SK-N-SH treated with all-trans-retinoic acid at 6 μM for 48 hours (cell line): Measurements from ENCODE around the gene ERCC6.

Source experiments
- ATAC-seq: fragments of 200-7000 bp; cut with Tn5 transposase; 3 replicates; pipeline ENCODE4 v1.9.1; 2020; ENCODE audit warnings: mild to moderate bottlenecking, moderate library complexity
- ARNTL ChIP-seq: fragments of 450-650 bp; formaldehyde crosslinking; IDR thresholded peaks from 2 replicates; pipeline ENCODE4 v1.5.0; 2020; ENCODE audit warnings: low read depth, mild to moderate bottlenecking, moderate library complexity, borderline replicate concordance
- BACH2 ChIP-seq: fragments of 250-450 bp; sonication (Bioruptor Pico); IDR thresholded peaks from 2 replicates; pipeline ENCODE4 v1.9.0; 2021; ENCODE audit warnings: mild to moderate bottlenecking, borderline replicate concordance
- CSDC2 ChIP-seq: fragments of 250-450 bp; sonication (Bioruptor Pico); IDR thresholded peaks from 2 replicates; pipeline ENCODE4 v1.5.0; 2020; ENCODE audit warnings: mild to moderate bottlenecking, moderate library complexity
- GLIS3 ChIP-seq: fragments of 250-450 bp; sonication (Bioruptor Pico); IDR thresholded peaks from 2 replicates; pipeline ENCODE4 v1.5.0; 2020; ENCODE audit warnings: mild to moderate bottlenecking, moderate library complexity
- ISL1 ChIP-seq: fragments of 250-450 bp; sonication (Bioruptor Pico); IDR thresholded peaks from 2 replicates; pipeline ENCODE4 v2.1.2; 2022; ENCODE audit warnings: mild to moderate bottlenecking, moderate library complexity
- OSR1 ChIP-seq: fragments of 250-450 bp; sonication (Bioruptor Pico); IDR thresholded peaks from 2 replicates; pipeline ENCODE4 v1.8.0; 2022; ENCODE audit warnings: moderate library complexity, mild to moderate bottlenecking, inconsistent platforms
- PPARA ChIP-seq: fragments of 250-450 bp; sonication (Bioruptor Pico); IDR thresholded peaks from 2 replicates; pipeline ENCODE4 v1.5.0; 2020; ENCODE audit warnings: mild to moderate bottlenecking, borderline replicate concordance
- RARB ChIP-seq: fragments of 250-450 bp; sonication (Bioruptor Pico); IDR thresholded peaks from 2 replicates; pipeline ENCODE4 v1.8.0; 2021; ENCODE audit warnings: mild to moderate bottlenecking, moderate library complexity
- SNAI2 ChIP-seq: fragments of 250-450 bp; sonication (Bioruptor Pico); IDR thresholded peaks from 2 replicates; pipeline ENCODE4 v1.5.0; 2020; ENCODE audit warnings: mild to moderate bottlenecking, moderate library complexity
- TCF4 ChIP-seq: fragments of 250-450 bp; sonication (Bioruptor Pico); IDR thresholded peaks from 2 replicates; pipeline ENCODE4 v1.8.0; 2021; ENCODE audit warnings: mild to moderate bottlenecking, moderate library complexity, borderline replicate concordance
- TOX ChIP-seq: fragments of 250-450 bp; sonication (Bioruptor Pico); IDR thresholded peaks from 2 replicates; pipeline ENCODE4 v1.8.0; 2021; ENCODE audit warnings: mild to moderate bottlenecking, moderate library complexity, borderline replicate concordance
- ZC3H10 ChIP-seq: fragments of 250-450 bp; sonication (Bioruptor Pico); IDR thresholded peaks from 2 replicates; pipeline ENCODE4 v1.5.1; 2021; ENCODE audit warnings: mild to moderate bottlenecking, moderate library complexity
- ZFP3 ChIP-seq: fragments of 250-450 bp; sonication (Bioruptor Pico); IDR thresholded peaks from 2 replicates; pipeline ENCODE4 v1.5.0; 2020; ENCODE audit warnings: mild to moderate bottlenecking, moderate library complexity
- ZFP30 ChIP-seq: fragments of 450-650 bp; formaldehyde crosslinking; IDR thresholded peaks from 2 replicates; pipeline ENCODE4 v1.5.0; 2022; ENCODE audit warnings: mild to moderate bottlenecking, moderate library complexity
- ZNF565 ChIP-seq: fragments of 450-650 bp; formaldehyde crosslinking; conservative IDR thresholded peaks from 2 replicates; pipeline ENCODE4 v1.5.0; 2020; ENCODE audit warnings: low read depth, mild to moderate bottlenecking, moderate library complexity
- ZNF8 ChIP-seq: fragments of 450-650 bp; formaldehyde crosslinking; IDR thresholded peaks from 2 replicates; pipeline ENCODE4 v1.5.0; 2020; ENCODE audit warnings: mild to moderate bottlenecking, moderate library complexity
- TF ChIP-seq, protein P1 (sequence below): fragments of 250-450 bp; sonication (Bioruptor Pico); IDR thresholded peaks from 2 replicates; pipeline ENCODE4 v1.5.0; 2020; ENCODE audit warnings: mild to moderate bottlenecking, moderate library complexity
- TF ChIP-seq, protein P2 (sequence below): fragments of 250-450 bp; sonication (Bioruptor Pico); IDR thresholded peaks from 2 replicates; pipeline ENCODE4 v1.8.0; 2020; ENCODE audit warnings: mild to moderate bottlenecking, moderate library complexity, borderline replicate concordance
- TF ChIP-seq, protein P3 (sequence below): fragments of 250-450 bp; sonication (Bioruptor Pico); IDR thresholded peaks from 2 replicates; pipeline ENCODE4 v1.5.1; 2020; ENCODE audit warnings: low read depth, mild to moderate bottlenecking, moderate library complexity
- TF ChIP-seq, protein P4 (sequence below): fragments of 250-450 bp; sonication (Bioruptor Pico); IDR thresholded peaks from 2 replicates; pipeline ENCODE4 v1.8.0; 2021; ENCODE audit warnings: low read depth, mild to moderate bottlenecking, moderate library complexity, borderline replicate concordance
- TF ChIP-seq, protein P5 (sequence below): fragments of 250-450 bp; sonication (Bioruptor Pico); IDR thresholded peaks from 2 replicates; pipeline ENCODE4 v1.5.1; 2021; ENCODE audit warnings: mild to moderate bottlenecking, moderate library complexity

The ERCC6 gene

DNA sequence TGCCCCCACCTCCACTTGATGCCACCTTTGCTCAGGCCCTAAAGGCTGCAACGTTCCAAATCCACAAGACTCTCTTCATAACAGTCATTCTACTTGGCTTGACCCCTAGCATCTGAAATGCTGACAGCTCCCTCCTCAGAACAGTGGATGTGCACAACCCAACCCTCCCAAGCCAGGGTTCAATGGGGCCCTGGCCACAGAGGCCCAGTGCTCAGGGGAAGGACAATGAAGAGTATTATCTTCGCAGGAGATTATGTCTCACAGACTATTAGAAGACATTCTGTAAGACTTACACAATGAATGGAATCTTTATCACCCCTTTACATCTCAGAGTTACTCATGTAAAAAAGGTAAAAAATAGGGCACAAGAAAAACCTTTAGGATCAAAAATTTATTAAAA lies 20.4 kb downstream of the ERCC6 start:
- no peak for TF ChIP-seq PPARA (CRISPR knock-in tag)
- TF ChIP-seq ZFP30 (CRISPR knock-in tag): no peak
- no peak for TF ChIP-seq ZNF8
- no peak for TF ChIP-seq ZFP3 (CRISPR knock-in tag)
- TF ChIP-seq RARB: no peak
- no peak for TF ChIP-seq ZNF565 (CRISPR knock-in tag)
- no peak for TF ChIP-seq BACH2
- TF ChIP-seq, protein P1, sequence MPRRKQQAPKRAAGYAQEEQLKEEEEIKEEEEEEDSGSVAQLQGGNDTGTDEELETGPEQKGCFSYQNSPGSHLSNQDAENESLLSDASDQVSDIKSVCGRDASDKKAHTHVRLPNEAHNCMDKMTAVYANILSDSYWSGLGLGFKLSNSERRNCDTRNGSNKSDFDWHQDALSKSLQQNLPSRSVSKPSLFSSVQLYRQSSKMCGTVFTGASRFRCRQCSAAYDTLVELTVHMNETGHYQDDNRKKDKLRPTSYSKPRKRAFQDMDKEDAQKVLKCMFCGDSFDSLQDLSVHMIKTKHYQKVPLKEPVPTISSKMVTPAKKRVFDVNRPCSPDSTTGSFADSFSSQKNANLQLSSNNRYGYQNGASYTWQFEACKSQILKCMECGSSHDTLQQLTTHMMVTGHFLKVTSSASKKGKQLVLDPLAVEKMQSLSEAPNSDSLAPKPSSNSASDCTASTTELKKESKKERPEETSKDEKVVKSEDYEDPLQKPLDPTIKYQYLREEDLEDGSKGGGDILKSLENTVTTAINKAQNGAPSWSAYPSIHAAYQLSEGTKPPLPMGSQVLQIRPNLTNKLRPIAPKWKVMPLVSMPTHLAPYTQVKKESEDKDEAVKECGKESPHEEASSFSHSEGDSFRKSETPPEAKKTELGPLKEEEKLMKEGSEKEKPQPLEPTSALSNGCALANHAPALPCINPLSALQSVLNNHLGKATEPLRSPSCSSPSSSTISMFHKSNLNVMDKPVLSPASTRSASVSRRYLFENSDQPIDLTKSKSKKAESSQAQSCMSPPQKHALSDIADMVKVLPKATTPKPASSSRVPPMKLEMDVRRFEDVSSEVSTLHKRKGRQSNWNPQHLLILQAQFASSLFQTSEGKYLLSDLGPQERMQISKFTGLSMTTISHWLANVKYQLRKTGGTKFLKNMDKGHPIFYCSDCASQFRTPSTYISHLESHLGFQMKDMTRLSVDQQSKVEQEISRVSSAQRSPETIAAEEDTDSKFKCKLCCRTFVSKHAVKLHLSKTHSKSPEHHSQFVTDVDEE (CRISPR knock-in tag): no peak
- TF ChIP-seq, protein P2, sequence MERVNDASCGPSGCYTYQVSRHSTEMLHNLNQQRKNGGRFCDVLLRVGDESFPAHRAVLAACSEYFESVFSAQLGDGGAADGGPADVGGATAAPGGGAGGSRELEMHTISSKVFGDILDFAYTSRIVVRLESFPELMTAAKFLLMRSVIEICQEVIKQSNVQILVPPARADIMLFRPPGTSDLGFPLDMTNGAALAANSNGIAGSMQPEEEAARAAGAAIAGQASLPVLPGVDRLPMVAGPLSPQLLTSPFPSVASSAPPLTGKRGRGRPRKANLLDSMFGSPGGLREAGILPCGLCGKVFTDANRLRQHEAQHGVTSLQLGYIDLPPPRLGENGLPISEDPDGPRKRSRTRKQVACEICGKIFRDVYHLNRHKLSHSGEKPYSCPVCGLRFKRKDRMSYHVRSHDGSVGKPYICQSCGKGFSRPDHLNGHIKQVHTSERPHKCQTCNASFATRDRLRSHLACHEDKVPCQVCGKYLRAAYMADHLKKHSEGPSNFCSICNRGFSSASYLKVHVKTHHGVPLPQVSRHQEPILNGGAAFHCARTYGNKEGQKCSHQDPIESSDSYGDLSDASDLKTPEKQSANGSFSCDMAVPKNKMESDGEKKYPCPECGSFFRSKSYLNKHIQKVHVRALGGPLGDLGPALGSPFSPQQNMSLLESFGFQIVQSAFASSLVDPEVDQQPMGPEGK: no peak
- TF ChIP-seq, protein P3, sequence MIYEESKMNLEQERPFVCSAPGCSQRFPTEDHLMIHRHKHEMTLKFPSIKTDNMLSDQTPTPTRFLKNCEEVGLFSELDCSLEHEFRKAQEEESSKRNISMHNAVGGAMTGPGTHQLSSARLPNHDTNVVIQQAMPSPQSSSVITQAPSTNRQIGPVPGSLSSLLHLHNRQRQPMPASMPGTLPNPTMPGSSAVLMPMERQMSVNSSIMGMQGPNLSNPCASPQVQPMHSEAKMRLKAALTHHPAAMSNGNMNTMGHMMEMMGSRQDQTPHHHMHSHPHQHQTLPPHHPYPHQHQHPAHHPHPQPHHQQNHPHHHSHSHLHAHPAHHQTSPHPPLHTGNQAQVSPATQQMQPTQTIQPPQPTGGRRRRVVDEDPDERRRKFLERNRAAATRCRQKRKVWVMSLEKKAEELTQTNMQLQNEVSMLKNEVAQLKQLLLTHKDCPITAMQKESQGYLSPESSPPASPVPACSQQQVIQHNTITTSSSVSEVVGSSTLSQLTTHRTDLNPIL (CRISPR knock-in tag): no peak
- TF ChIP-seq SNAI2 (CRISPR knock-in tag): no peak
- TF ChIP-seq TOX (CRISPR knock-in tag): no peak
- TF ChIP-seq ARNTL: no peak
- TF ChIP-seq ISL1: no peak
- TF ChIP-seq, protein P4, sequence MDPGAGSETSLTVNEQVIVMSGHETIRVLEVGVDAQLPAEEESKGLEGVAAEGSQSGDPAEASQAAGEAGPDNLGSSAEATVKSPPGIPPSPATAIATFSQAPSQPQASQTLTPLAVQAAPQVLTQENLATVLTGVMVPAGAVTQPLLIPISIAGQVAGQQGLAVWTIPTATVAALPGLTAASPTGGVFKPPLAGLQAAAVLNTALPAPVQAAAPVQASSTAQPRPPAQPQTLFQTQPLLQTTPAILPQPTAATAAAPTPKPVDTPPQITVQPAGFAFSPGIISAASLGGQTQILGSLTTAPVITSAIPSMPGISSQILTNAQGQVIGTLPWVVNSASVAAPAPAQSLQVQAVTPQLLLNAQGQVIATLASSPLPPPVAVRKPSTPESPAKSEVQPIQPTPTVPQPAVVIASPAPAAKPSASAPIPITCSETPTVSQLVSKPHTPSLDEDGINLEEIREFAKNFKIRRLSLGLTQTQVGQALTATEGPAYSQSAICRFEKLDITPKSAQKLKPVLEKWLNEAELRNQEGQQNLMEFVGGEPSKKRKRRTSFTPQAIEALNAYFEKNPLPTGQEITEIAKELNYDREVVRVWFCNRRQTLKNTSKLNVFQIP (CRISPR knock-in tag): no peak
- no peak for TF ChIP-seq ZC3H10 (CRISPR knock-in tag)
- no peak for TF ChIP-seq TCF4 (CRISPR knock-in tag)
- ATAC-seq: no peak

DNA sequence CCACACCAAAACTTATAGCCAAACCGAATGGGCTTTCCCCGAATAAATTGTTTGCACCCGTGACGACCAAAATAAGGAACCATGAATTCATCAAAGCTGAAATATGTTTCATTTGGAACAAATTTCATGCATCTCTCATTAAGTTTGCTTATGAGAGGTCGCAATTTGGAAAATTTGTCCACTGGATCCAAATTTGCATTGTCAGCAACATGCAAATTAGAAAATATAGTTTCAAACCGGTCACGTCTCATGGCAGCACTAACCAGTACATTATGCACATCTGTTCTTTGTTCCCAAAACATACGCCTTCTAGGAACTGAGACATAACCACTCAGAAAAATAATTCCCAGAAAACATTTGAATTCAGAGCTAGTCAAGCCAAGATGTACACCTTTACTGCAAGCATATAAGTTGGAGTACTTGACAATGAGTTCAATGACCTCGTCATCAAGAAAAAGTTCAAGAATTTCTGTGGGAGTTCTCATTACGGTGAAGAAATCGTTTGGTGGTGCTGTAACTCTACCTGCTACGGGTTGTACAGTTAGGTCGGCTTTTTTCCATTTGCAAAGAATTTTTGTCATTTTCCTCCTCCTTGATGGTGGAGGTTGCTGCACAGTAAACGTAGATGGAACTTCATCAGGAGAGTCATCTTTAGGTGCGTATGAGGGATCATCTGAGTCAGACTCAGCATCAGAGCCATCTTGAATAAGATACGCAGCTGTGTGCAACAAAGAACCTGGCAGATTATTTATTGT lies 22.5 kb downstream of the ERCC6 start:
- ATAC-seq: no peak
- TF ChIP-seq, protein P4 (CRISPR knock-in tag): no peak

DNA sequence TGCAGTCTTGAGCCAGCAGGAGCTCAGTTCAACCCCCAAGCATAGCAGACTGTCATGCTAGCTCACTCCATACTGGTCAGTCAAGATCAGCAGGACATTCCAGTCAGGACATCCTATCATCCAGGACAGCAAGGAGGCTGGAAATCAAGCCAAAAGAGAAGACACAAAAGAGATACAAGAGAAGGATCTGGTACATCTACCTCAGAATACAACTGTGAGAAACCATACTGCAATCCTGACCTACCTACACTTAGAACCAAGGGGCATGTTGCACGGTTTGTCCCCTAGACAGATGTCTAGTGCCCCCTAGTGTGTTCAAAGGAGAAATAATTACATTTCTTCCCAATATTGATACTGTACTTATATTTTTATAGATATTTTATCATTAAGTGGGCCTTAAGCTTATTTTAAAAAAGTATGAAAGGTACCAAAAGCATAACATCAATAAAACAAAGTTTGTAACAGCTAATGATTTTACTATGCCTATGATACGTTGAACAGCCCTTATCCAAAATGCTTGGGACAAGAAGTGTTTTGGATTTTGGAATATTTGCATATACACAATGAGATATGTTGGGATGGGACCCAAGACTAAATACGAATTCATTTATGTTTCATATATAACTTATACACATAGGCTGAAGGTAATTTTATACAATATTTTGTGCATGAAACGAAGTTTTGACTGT lies 26.7 kb downstream of the ERCC6 start:
- peak; percentile 84 for ATAC-seq
- TF ChIP-seq ZFP3 (CRISPR knock-in tag) (no peak), PPARA (CRISPR knock-in tag) (no peak), TOX (CRISPR knock-in tag) (no peak), OSR1 (CRISPR knock-in tag) (no peak), ISL1 (no peak), CSDC2 (CRISPR knock-in tag) (no peak), GLIS3 (CRISPR knock-in tag) (no peak), SNAI2 (CRISPR knock-in tag) (no peak), RARB (no peak), ZC3H10 (CRISPR knock-in tag) (no peak), ZNF565 (CRISPR knock-in tag) (no peak), ARNTL (no peak)
- TF ChIP-seq, protein P2: no peak
- TF ChIP-seq, protein P5, sequence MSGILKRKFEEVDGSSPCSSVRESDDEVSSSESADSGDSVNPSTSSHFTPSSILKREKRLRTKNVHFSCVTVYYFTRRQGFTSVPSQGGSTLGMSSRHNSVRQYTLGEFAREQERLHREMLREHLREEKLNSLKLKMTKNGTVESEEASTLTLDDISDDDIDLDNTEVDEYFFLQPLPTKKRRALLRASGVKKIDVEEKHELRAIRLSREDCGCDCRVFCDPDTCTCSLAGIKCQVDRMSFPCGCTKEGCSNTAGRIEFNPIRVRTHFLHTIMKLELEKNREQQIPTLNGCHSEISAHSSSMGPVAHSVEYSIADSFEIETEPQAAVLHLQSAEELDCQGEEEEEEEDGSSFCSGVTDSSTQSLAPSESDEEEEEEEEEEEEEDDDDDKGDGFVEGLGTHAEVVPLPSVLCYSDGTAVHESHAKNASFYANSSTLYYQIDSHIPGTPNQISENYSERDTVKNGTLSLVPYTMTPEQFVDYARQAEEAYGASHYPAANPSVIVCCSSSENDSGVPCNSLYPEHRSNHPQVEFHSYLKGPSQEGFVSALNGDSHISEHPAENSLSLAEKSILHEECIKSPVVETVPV (CRISPR knock-in tag): no peak
- TF ChIP-seq, protein P4 (CRISPR knock-in tag): no peak
